Neuronal stem cell (in vitro differentiated cells): ENCODE measurements around the gene SLC41A3.

Source experiments
- DNase-seq: peaks from one replicate; pipeline ENCODE4 v3.0.0-alpha.2; 2013; ENCODE audit warnings: low spot score
- H2AFZ ChIP-seq: one replicate; pipeline ENCODE4 v1.6.1; 2013; ENCODE audit warnings: mild to moderate bottlenecking, low read length, inconsistent platforms
- H2AK5ac ChIP-seq: 2 replicates; pipeline ENCODE4 v1.6.1; 2013; ENCODE audit warnings: low read depth, mild to moderate bottlenecking, inconsistent platforms, low read length, moderate library complexity, mixed read lengths
- H2BK120ac ChIP-seq: 2 replicates; pipeline ENCODE4 v1.6.1; 2013; ENCODE audit warnings: low read depth, mild to moderate bottlenecking, inconsistent platforms, low read length, moderate library complexity, mixed read lengths
- H2BK12ac ChIP-seq: one replicate; pipeline ENCODE4 v1.6.1; 2013; ENCODE audit warnings: low read length, inconsistent platforms
- H2BK15ac ChIP-seq: 2 replicates; pipeline ENCODE4 v1.6.1; 2013; ENCODE audit warnings: mild to moderate bottlenecking, low read length, inconsistent platforms, mixed read lengths
- H2BK5ac ChIP-seq: one replicate; pipeline ENCODE4 v1.6.1; 2013; ENCODE audit warnings: inconsistent platforms, mild to moderate bottlenecking, low read length, moderate library complexity
- H3K14ac ChIP-seq: one replicate; pipeline ENCODE4 v1.6.1; 2013; ENCODE audit warnings: low read length, inconsistent platforms
- H3K18ac ChIP-seq: 2 replicates; pipeline ENCODE4 v1.6.1; 2013; ENCODE audit warnings: low read length, inconsistent platforms
- H3K23ac ChIP-seq: 2 replicates; pipeline ENCODE4 v1.6.1; 2013; ENCODE audit warnings: low read depth, mild to moderate bottlenecking, mixed read lengths, low read length, inconsistent platforms; ENCODE audit not compliant: poor library complexity
- H3K27ac ChIP-seq: replicated peaks from 3 replicates; pipeline ENCODE4 v1.5.1; 2013; ENCODE audit warnings: low read length, inconsistent platforms
- H3K27me3 ChIP-seq, 3 experiments: 2 replicates each; pipeline ENCODE4 v1.6.1; 2013; ENCODE audit warnings: low read length in 3 of 3, mild to moderate bottlenecking in 2 of 3, inconsistent platforms in 1 of 3, low read depth in 1 of 3, mixed read lengths in 1 of 3, moderate library complexity in 1 of 3; ENCODE audit not compliant: control insufficient read depth in 3 of 3, insufficient read depth in 3 of 3
- H3K36me3 ChIP-seq, 2 donors: replicated peaks in 1 of 2; 2 replicates each; pipeline ENCODE4 v1.6.1; 2013; ENCODE audit warnings: low read length in 2 of 2; ENCODE audit not compliant: control insufficient read depth in 2 of 2, insufficient read depth in 2 of 2
- H3K4ac ChIP-seq: 2 replicates; pipeline ENCODE4 v1.6.1; 2013; ENCODE audit warnings: inconsistent platforms, mild to moderate bottlenecking, low read length, moderate library complexity
- H3K4me1 ChIP-seq, 2 donors: 1 replicate in 1 of 2; 2 replicates in 1 of 2; pipeline ENCODE4 v1.6.1; 2013; ENCODE audit warnings: low read length in 2 of 2, low read depth in 1 of 2; ENCODE audit not compliant: control insufficient read depth in 2 of 2, insufficient read depth in 1 of 2
- H3K4me2 ChIP-seq: one replicate; pipeline ENCODE4 v1.6.1; 2013; ENCODE audit warnings: mild to moderate bottlenecking, low read length, inconsistent platforms; ENCODE audit not compliant: insufficient read depth, poor library complexity, severe bottlenecking
- H3K4me3 ChIP-seq, 2 donors: 2 replicates each; pipeline ENCODE4 v1.5.1; 2013; ENCODE audit warnings: low read length in 2 of 2, mild to moderate bottlenecking in 2 of 2, inconsistent platforms in 1 of 2, moderate library complexity in 1 of 2
- H3K79me1 ChIP-seq: one replicate; pipeline ENCODE4 v1.6.1; 2013; ENCODE audit warnings: low read depth, mild to moderate bottlenecking, inconsistent platforms, low read length, moderate library complexity
- H3K9ac ChIP-seq: one replicate; pipeline ENCODE4 v1.6.1; 2013; ENCODE audit warnings: mild to moderate bottlenecking, low read depth, low read length, inconsistent platforms; ENCODE audit not compliant: poor library complexity
- H3K9me3 ChIP-seq, 2 donors: replicated peaks in 1 of 2; 2 replicates each; pipeline versions ENCODE3 to v1.6.1; 2013; ENCODE audit warnings: low read length in 2 of 2, mild to moderate bottlenecking in 2 of 2, inconsistent platforms in 1 of 2, low read depth in 1 of 2, mixed read lengths in 1 of 2, moderate library complexity in 1 of 2; ENCODE audit not compliant: control insufficient read depth in 2 of 2, insufficient read depth in 1 of 2
- H4K8ac ChIP-seq: one replicate; pipeline ENCODE4 v1.6.1; 2013; ENCODE audit warnings: low read depth, mild to moderate bottlenecking, inconsistent platforms, low read length, moderate library complexity
- H4K91ac ChIP-seq: one replicate; pipeline ENCODE4 v1.6.1; 2013; ENCODE audit warnings: low read length, low read depth, mild to moderate bottlenecking, inconsistent platforms; ENCODE audit not compliant: poor library complexity
- WGBS, 2 donors: extraction: QIAGEN DNeasy Blood & Tissue Kit; methylation state at CpG; one replicate each; pipeline ENCODE4 v1.1.7; 2013; ENCODE audit warnings: missing lambda C conversion rate in 2 of 2, mixed read lengths in 1 of 2; ENCODE audit not compliant: insufficient read length in 2 of 2, insufficient replicate concordance in 1 of 2; ENCODE audit errors: extremely low coverage in 2 of 2; 5-methylcytosine and 5-hydroxymethylcytosine counted together

SLC41A3 gene

GRCh38 chr3:125959317-125960065 lies 124.4 kb downstream of the SLC41A3 start:
- H3K36me3 ChIP-seq = no peaks in the 10 kb centered on the region
- no peak overlapping the region for H3K4me3 ChIP-seq
- no peak overlapping the region for H3K9ac ChIP-seq
- H3K18ac ChIP-seq = peak overlapping the region; percentile 57
- no peak overlapping the region for H2AFZ ChIP-seq
- no peak overlapping the region for H3K4me2 ChIP-seq
- peak overlapping the region; percentile 75 for H2BK5ac ChIP-seq
- peak overlapping the region; percentile 71 for H3K14ac ChIP-seq
- no peak overlapping the region for H2AK5ac ChIP-seq
- H3K27me3 ChIP-seq = peaks cover 0 to 17% (median 0%) of the 10 kb centered on the region in 3 experiments
- H3K23ac ChIP-seq = no peak overlapping the region
- H3K4me1 ChIP-seq = no peaks in the 10 kb centered on the region
- no peak overlapping the region for H3K4ac ChIP-seq
- H4K8ac ChIP-seq = no peak overlapping the region
- H3K9me3 ChIP-seq = no peaks in the 10 kb centered on the region
- H2BK120ac ChIP-seq = no peak overlapping the region
- WGBS, 2 donors = no CpG with 5 or more reads among the region's 39 CpGs
- H3K27ac ChIP-seq = no peak overlapping the region
- no peak for DNase-seq
- no peaks in the 10 kb centered on the region for H3K79me1 ChIP-seq
- H2BK12ac ChIP-seq = peak overlapping the region; percentile 58
- H2BK15ac ChIP-seq = no peak overlapping the region
- H4K91ac ChIP-seq = no peak overlapping the region

- Histone ChIP-seq H3K9ac (no peak overlapping the region), H2BK120ac (no peak overlapping the region), H2BK5ac (no peak overlapping the region), H3K36me3 (no peaks in the 10 kb centered on the region), H3K27me3 (peaks cover 0 to 17% (median 0%) of the 10 kb centered on the region in 3 experiments), H3K23ac (peak overlapping the region; percentile 55), H3K4ac (no peak overlapping the region), H3K27ac (no peak overlapping the region), H3K79me1 (no peaks in the 10 kb centered on the region), H3K14ac (no peak overlapping the region), H3K18ac (peak overlapping the region; percentile 57), H3K4me1 (no peaks in the 10 kb centered on the region), H2BK12ac (no peak overlapping the region), H3K9me3 (no peaks in the 10 kb centered on the region), H3K4me2 (no peak overlapping the region), H2BK15ac (no peak overlapping the region), H4K91ac (no peak overlapping the region), H4K8ac (no peak overlapping the region), H2AK5ac (no peak overlapping the region), H3K4me3 (no peak overlapping the region), H2AFZ (no peak overlapping the region)
- no CpG with 5 or more reads among the region's 46 CpGs for WGBS, 2 donors
- DNase-seq = no peak
These were observed 125.2 kb downstream of the SLC41A3 start for GRCh38 chr3:125958511-125959316.

GRCh38 chr3:125957674-125958510 lies 126.0 kb downstream of the SLC41A3 start:
- H3K4me2 ChIP-seq = peak overlapping the region; percentile 25
- no peak overlapping the region for H4K8ac ChIP-seq
- no peak overlapping the region for H2BK120ac ChIP-seq
- no peak overlapping the region for H3K9ac ChIP-seq
- DNase-seq = no peak
- H2AFZ ChIP-seq = no peak overlapping the region
- H3K9me3 ChIP-seq = no peaks in the 10 kb centered on the region
- H4K91ac ChIP-seq = no peak overlapping the region
- H2BK12ac ChIP-seq = no peak overlapping the region
- H2BK5ac ChIP-seq = no peak overlapping the region
- no peak overlapping the region for H3K23ac ChIP-seq
- no peaks in the 10 kb centered on the region for H3K79me1 ChIP-seq
- no peak overlapping the region for H2BK15ac ChIP-seq
- H3K4me1 ChIP-seq = no peaks in the 10 kb centered on the region
- no peak overlapping the region for H3K4ac ChIP-seq
- no peak overlapping the region for H3K4me3 ChIP-seq
- WGBS, 2 donors = no CpG with 5 or more reads among the region's 75 CpGs
- no peak overlapping the region for H3K18ac ChIP-seq
- peaks cover 0 to 15% (median 0%) of the 10 kb centered on the region in 3 experiments for H3K27me3 ChIP-seq
- no peak overlapping the region for H3K27ac ChIP-seq
- H3K14ac ChIP-seq = no peak overlapping the region
- no peaks in the 10 kb centered on the region for H3K36me3 ChIP-seq
- no peak overlapping the region for H2AK5ac ChIP-seq
